H1 (cell line): ENCODE data around the gene HDC. TPM values are rescaled to one million over a fixed set of nuclear protein-coding genes. Genes with fewer than 3 reads are reported as not detected.
A peak's percentile ranks its signal among the peaks of the same experiment; 100 is the strongest.

Experiments
- CTCF ChIA-PET: fragments of 300-600 bp; sonication (Branson Sonifier 250); formaldehyde crosslinking; loops from one replicate; lab custom pipeline; 2021; ENCODE audit not compliant: partially characterized antibody; lab: Charles Lee
- POLR2A ChIA-PET: fragments of 300-600 bp; sonication (Branson Sonifier 250); formaldehyde crosslinking; loops from one replicate; lab custom pipeline; 2021; ENCODE audit warnings: inconsistent platforms; ENCODE audit not compliant: partially characterized antibody; lab: Charles Lee
- DNase-seq, 2 experiments: peaks; one replicate each; pipeline versions ENCODE4 v3.0.0 to v3.0.0-alpha.2; 2010 to 2022; ENCODE audit warnings: low spot score in 2 of 2, low read depth in 1 of 2, mixed read lengths in 1 of 2
- FAIRE-seq: peaks from 2 replicates; lab custom pipeline; 2011; peaks lifted over from hg19 to GRCh38; lab: Jason Lieb, UNC
- H2AFZ ChIP-seq: 2 replicates; pipeline ENCODE4 v1.8.1; 2012; ENCODE audit warnings: low read length, inconsistent platforms
- H2AK5ac ChIP-seq: 2 replicates; pipeline ENCODE4 v1.6.1; 2013; ENCODE audit warnings: low read depth, low read length
- H2BK120ac ChIP-seq: replicated peaks from 2 replicates; pipeline ENCODE3; 2013; ENCODE audit warnings: low read depth, low read length, inconsistent platforms
- H2BK12ac ChIP-seq: 2 replicates; pipeline ENCODE4 v1.6.1; 2013; ENCODE audit warnings: low read depth, low read length
- H2BK15ac ChIP-seq: 2 replicates; pipeline ENCODE4 v1.6.1; 2013; ENCODE audit warnings: low read length
- H2BK20ac ChIP-seq: 2 replicates; pipeline ENCODE4 v1.6.1; 2013; ENCODE audit warnings: low read length
- H2BK5ac ChIP-seq: 2 replicates; pipeline ENCODE4 v1.6.1; 2013; ENCODE audit warnings: low read depth, low read length
- H3K14ac ChIP-seq: 2 replicates; pipeline ENCODE4 v1.6.1; 2013; ENCODE audit warnings: inconsistent platforms; ENCODE audit not compliant: insufficient read length
- H3K18ac ChIP-seq: 2 replicates; pipeline ENCODE4 v1.6.1; 2013; ENCODE audit warnings: low read length; ENCODE audit errors: extremely low read depth
- H3K23ac ChIP-seq: 2 replicates; pipeline ENCODE4 v1.6.1; 2013; ENCODE audit warnings: inconsistent platforms; ENCODE audit not compliant: insufficient read length
- H3K23me2 ChIP-seq: 2 replicates; pipeline ENCODE4 v1.6.1; 2013; ENCODE audit warnings: low read depth, low read length
- H3K27ac ChIP-seq: 2 replicates; pipeline ENCODE4 v1.6.1; 2011; ENCODE audit warnings: low read depth, low read length, inconsistent platforms
- H3K27me3 ChIP-seq, 4 experiments: replicated peaks in 1 of 4; 1 replicate in 1 of 4; 2 replicates in 3 of 4; pipeline versions ENCODE4 v1.6.1 to v1.8.1; 2011 to 2013; ENCODE audit warnings: low read length in 3 of 4, mild to moderate bottlenecking in 3 of 4, inconsistent platforms in 2 of 4, mixed read lengths in 2 of 4, moderate library complexity in 1 of 4; ENCODE audit not compliant: control insufficient read depth in 3 of 4, insufficient read depth in 3 of 4; ENCODE audit errors: extremely low read depth in 1 of 4
- H3K36me3 ChIP-seq, 4 experiments: 2 replicates each; pipeline versions ENCODE4 v1.6.1 to v1.8.1; 2011 to 2013; ENCODE audit warnings: mild to moderate bottlenecking in 4 of 4, low read length in 3 of 4, moderate library complexity in 2 of 4, control low read depth in 1 of 4, inconsistent platforms in 1 of 4; ENCODE audit not compliant: insufficient read depth in 4 of 4, control insufficient read depth in 2 of 4
- H3K4ac ChIP-seq: replicated peaks from 2 replicates; pipeline ENCODE3; 2013; ENCODE audit warnings: low read length, low read depth, mixed read lengths, inconsistent platforms; ENCODE audit not compliant: insufficient read length
- H3K4me1 ChIP-seq, 4 experiments: replicated peaks in 1 of 4; 1 replicate in 1 of 4; 2 replicates in 3 of 4; pipeline versions ENCODE4 v1.6.1 to v1.8.1; 2011 to 2013; ENCODE audit warnings: low read length in 3 of 4, inconsistent platforms in 2 of 4, mixed read lengths in 1 of 4; ENCODE audit not compliant: insufficient read depth in 4 of 4, control insufficient read depth in 3 of 4
- H3K4me2 ChIP-seq, 2 experiments: 2 replicates each; pipeline versions ENCODE4 v1.6.1 to v1.8.1; 2011 to 2013; ENCODE audit warnings: low read depth in 2 of 2, low read length in 2 of 2, control low read depth in 1 of 2, inconsistent platforms in 1 of 2, mild to moderate bottlenecking in 1 of 2; ENCODE audit not compliant: insufficient read depth in 1 of 2
- H3K4me3 ChIP-seq, 4 experiments: fragments of 200-600, 300-600 bp in 1 of 4; sonication (generic), shearing (Covaris generic), sonication (Bioruptor Twin) in 1 of 4; 2 replicates each; pipeline versions ENCODE4 v1.5.1 to v1.8.1; 2011 to 2016; ENCODE audit warnings: low read length in 4 of 4, low read depth in 3 of 4, control low read depth in 2 of 4, inconsistent platforms in 2 of 4, mild to moderate bottlenecking in 2 of 4, mixed read lengths in 1 of 4, moderate library complexity in 1 of 4; ENCODE audit not compliant: insufficient read depth in 2 of 4; ENCODE audit errors: extremely low read depth in 1 of 4
- H3K56ac ChIP-seq: replicated peaks from 2 replicates; pipeline ENCODE3; 2013; ENCODE audit warnings: low read depth, mild to moderate bottlenecking, mixed read lengths, low read length, inconsistent platforms; ENCODE audit not compliant: insufficient read length
- H3K79me1 ChIP-seq: 2 replicates; pipeline ENCODE4 v1.6.1; 2013; ENCODE audit warnings: low read depth, low read length, control low read depth
- H3K79me2 ChIP-seq, 2 experiments: 2 replicates each; pipeline versions ENCODE4 v1.6.1 to v1.8.1; 2012 to 2013; ENCODE audit warnings: low read length in 2 of 2, mild to moderate bottlenecking in 2 of 2, inconsistent platforms in 1 of 2; ENCODE audit not compliant: insufficient read depth in 2 of 2, control insufficient read depth in 1 of 2
- H3K9ac ChIP-seq, 4 experiments: replicated peaks in 1 of 4; 1 replicate in 1 of 4; 2 replicates in 3 of 4; pipeline versions ENCODE4 v1.6.1 to v1.8.1; 2011 to 2013; ENCODE audit warnings: low read depth in 3 of 4, low read length in 3 of 4, control low read depth in 2 of 4, mild to moderate bottlenecking in 2 of 4, moderate library complexity in 2 of 4, inconsistent platforms in 1 of 4; ENCODE audit errors: extremely low read depth in 1 of 4
- H3K9me3 ChIP-seq, 2 experiments: 2 replicates each; pipeline versions ENCODE4 v1.6.1 to v1.8.1; 2012 to 2013; ENCODE audit warnings: mild to moderate bottlenecking in 2 of 2, moderate library complexity in 2 of 2, control low read depth in 1 of 2, inconsistent platforms in 1 of 2, low read depth in 1 of 2, low read length in 1 of 2, mixed read lengths in 1 of 2; ENCODE audit not compliant: insufficient read depth in 2 of 2
- H4K20me1 ChIP-seq, 2 experiments: replicated peaks in 1 of 2; 2 replicates each; pipeline versions ENCODE3 to v1.8.1; 2011 to 2013; ENCODE audit warnings: inconsistent platforms in 2 of 2, low read length in 2 of 2, mild to moderate bottlenecking in 1 of 2; ENCODE audit not compliant: insufficient read depth in 2 of 2, control insufficient read depth in 1 of 2
- H4K5ac ChIP-seq: 2 replicates; pipeline ENCODE4 v1.6.1; 2013; ENCODE audit warnings: low read length, low read depth, mixed read lengths, inconsistent platforms; ENCODE audit not compliant: insufficient read length
- H4K8ac ChIP-seq: 2 replicates; pipeline ENCODE4 v1.8.0; 2013; ENCODE audit warnings: mild to moderate bottlenecking, moderate library complexity, low read length, inconsistent platforms; ENCODE audit not compliant: insufficient read depth; ENCODE audit errors: extremely low read depth
- H4K91ac ChIP-seq: replicated peaks from 2 replicates; pipeline ENCODE3; 2013; ENCODE audit warnings: low read length, mixed read lengths, inconsistent platforms; ENCODE audit not compliant: insufficient read length
- E2F6 ChIP-seq: IDR thresholded peaks from 2 replicates; pipeline ENCODE4 v1.6.1; 2012; ENCODE audit warnings: inconsistent platforms
- MAFK ChIP-seq: IDR thresholded peaks from 2 replicates; pipeline ENCODE4 v1.6.1; 2012; ENCODE audit warnings: low read depth, mild to moderate bottlenecking, improper control_type of control experiment, low read length
- WGBS, 2 experiments: shearing (Covaris generic) in 1 of 2; methylation state at CpG; one replicate each; pipeline versions ENCODE4 v1.1.6 to v1.1.7; 2013 to 2015; ENCODE audit warnings: low lambda C conversion rate in 2 of 2, mixed read lengths in 2 of 2, inconsistent platforms in 1 of 2, low coverage in 1 of 2, missing lambda C conversion rate in 1 of 2; ENCODE audit not compliant: insufficient replicate concordance in 2 of 2, insufficient coverage in 1 of 2, insufficient read length in 1 of 2; ENCODE audit errors: extremely low coverage in 1 of 2, missing lambda C conversion rate in 1 of 2; 5-methylcytosine and 5-hydroxymethylcytosine counted together
- polyA plus RNA-seq, 7 experiments: library from polyadenylated mRNA; depleted of rRNA in 3 of 7; stranded (reverse) in 5 of 7; unstranded in 2 of 7; fragments of >200 nt in 5 of 7; fragments of 200-250 nt in 2 of 7; gene quantifications; 1 replicate in 5 of 7; 2 replicates in 1 of 7; 4 replicates in 1 of 7; pipeline versions ENCODE4 v1.2.1 to v1.2.3, GENCODE V29; 2011 to 2013; ENCODE audit warnings: missing spikeins in 2 of 7, mixed read lengths in 2 of 7
- total RNA-seq: library from RNA; stranded (reverse); fragmentation: NEBNext Ultra II Directional; extraction: Animal tissue kit (Norgen Biotek cat#: 25700); gene quantifications from 2 replicates; pipeline ENCODE4 v1.2.1, GENCODE V29; 2021

The HDC gene
- total and polyA plus RNA-seq, 2 of the 8 experiments (the other 6 are each of a cell fraction or from before 2014, with no cell fraction given): 0.20 to 0.22 TPM

GRCh38 chr15:50249704-50250103 is 15.8 kb downstream of the HDC start:
- Histone ChIP-seq H3K4me1 (no peaks in the 10 kb centered on the region), H2BK120ac (no peak overlapping the region), H3K18ac (no peak overlapping the region), H4K20me1 (no peaks in the 10 kb centered on the region), H3K9ac (no peak overlapping the region), H3K79me1 (no peaks in the 10 kb centered on the region), H3K79me2 (no peaks in the 10 kb centered on the region), H3K23ac (no peak overlapping the region), H2BK5ac (no peak overlapping the region), H4K5ac (no peak overlapping the region), H4K8ac (no peak overlapping the region), H3K23me2 (no peaks in the 10 kb centered on the region), H3K14ac (no peak overlapping the region), H2BK12ac (no peak overlapping the region), H3K9me3 (no peaks in the 10 kb centered on the region), H2AFZ (no peak overlapping the region), H4K91ac (no peak overlapping the region), H3K4me3 (no peak overlapping the region), H2BK15ac (no peak overlapping the region), H3K4me2 (no peak overlapping the region), H3K27me3 (no peaks in the 10 kb centered on the region), H3K36me3 (no peaks in the 10 kb centered on the region), H3K27ac (no peak overlapping the region), H3K56ac (no peak overlapping the region), H2AK5ac (no peak overlapping the region), H2BK20ac (no peak overlapping the region), H3K4ac (no peak overlapping the region)
- no peak for DNase-seq
- POLR2A ChIA-PET: no interaction called here
- FAIRE-seq: no peak
- CTCF ChIA-PET: interaction anchor here (4.8 kb wide), 1 partner anchor 10 kb away, joined by 37 read pairs; no protein-coding TSS in a partner anchor
- TF ChIP-seq E2F6 (no peak), MAFK (peak; percentile 40; the same call in 1 of the 2 replicates)
- WGBS, 2 experiments: 96% methylated on average over 2 of the region's 2 CpGs; no CpG with 5 or more reads in 1 of the 2 experiments
